Measurements from ENCODE around the gene DIS3L2.
A peak's percentile ranks its signal among the peaks of the same experiment; 100 is the strongest.
"Not testable (repeated sequence)": the region's sequence is repeated elsewhere in the genome, so short reads cannot be mapped to it uniquely, and the experiment has no call there.

Gene DIS3L2

DNA sequence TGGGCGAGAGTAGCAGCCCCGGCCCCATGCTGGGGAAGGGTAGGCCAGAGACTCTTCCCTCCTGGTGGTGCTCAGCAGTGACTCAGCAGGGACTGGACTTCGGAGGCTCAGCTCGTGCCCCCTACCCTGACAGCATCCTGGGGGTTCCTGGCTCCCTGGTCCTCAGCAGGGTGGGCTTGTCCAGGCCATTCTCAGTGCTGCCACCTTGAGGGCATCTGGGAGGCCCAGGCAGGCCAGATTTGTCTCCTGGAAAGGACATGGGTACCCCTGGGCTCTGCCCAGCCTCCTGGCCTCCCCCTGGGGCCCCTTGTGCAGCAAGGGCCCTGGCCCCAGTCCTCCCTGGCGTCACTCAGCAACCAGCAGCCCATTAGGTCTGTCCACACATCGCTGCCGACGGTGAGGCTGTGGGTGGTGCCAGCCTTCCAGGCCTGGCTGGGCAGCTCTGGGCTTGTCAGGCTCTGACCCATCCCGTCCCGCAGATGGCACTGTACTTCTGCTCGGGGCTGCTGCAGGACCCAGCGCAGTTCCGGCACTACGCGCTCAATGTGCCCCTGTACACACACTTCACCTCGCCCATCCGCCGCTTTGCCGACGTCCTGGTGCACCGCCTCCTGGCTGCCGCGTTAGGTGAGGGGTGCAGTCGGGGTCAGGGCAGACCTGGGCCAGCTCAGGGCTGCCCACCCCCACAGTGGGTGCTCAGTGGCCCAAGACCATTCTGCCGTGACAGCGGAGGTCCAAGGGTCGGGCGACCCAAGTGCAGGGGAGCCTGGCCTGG is 372.0 kb downstream of the DIS3L2 start:
- TF ChIP-seq, protein P1, sequence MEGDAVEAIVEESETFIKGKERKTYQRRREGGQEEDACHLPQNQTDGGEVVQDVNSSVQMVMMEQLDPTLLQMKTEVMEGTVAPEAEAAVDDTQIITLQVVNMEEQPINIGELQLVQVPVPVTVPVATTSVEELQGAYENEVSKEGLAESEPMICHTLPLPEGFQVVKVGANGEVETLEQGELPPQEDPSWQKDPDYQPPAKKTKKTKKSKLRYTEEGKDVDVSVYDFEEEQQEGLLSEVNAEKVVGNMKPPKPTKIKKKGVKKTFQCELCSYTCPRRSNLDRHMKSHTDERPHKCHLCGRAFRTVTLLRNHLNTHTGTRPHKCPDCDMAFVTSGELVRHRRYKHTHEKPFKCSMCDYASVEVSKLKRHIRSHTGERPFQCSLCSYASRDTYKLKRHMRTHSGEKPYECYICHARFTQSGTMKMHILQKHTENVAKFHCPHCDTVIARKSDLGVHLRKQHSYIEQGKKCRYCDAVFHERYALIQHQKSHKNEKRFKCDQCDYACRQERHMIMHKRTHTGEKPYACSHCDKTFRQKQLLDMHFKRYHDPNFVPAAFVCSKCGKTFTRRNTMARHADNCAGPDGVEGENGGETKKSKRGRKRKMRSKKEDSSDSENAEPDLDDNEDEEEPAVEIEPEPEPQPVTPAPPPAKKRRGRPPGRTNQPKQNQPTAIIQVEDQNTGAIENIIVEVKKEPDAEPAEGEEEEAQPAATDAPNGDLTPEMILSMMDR (IDR thresholded peaks at IDR 0.05; ENCODE audit: poor library complexity, severe bottlenecking): peak; percentile 61
- no peaks in the 10 kb centered on the region for H3K4me1 ChIP-seq (ENCODE audit: insufficient read depth, poor library complexity, severe bottlenecking)
- no peak overlapping the region for H3K27ac ChIP-seq (ENCODE audit: poor library complexity, severe bottlenecking)
- peak; percentile 81 for ATAC-seq (ENCODE audit: low read depth)
- peak; percentile 68 for DNase-seq (ENCODE audit: low spot score)
- H3K27me3 ChIP-seq (ENCODE audit: insufficient read depth, poor library complexity, severe bottlenecking): no peaks in the 10 kb centered on the region
- H3K36me3 ChIP-seq (ENCODE audit: low read depth): no peaks in the 10 kb centered on the region
- H3K4me3 ChIP-seq (ENCODE audit: severe bottlenecking): no peak overlapping the region
- H3K9me3 ChIP-seq (ENCODE audit: severe bottlenecking): no peaks in the 10 kb centered on the region

DNA sequence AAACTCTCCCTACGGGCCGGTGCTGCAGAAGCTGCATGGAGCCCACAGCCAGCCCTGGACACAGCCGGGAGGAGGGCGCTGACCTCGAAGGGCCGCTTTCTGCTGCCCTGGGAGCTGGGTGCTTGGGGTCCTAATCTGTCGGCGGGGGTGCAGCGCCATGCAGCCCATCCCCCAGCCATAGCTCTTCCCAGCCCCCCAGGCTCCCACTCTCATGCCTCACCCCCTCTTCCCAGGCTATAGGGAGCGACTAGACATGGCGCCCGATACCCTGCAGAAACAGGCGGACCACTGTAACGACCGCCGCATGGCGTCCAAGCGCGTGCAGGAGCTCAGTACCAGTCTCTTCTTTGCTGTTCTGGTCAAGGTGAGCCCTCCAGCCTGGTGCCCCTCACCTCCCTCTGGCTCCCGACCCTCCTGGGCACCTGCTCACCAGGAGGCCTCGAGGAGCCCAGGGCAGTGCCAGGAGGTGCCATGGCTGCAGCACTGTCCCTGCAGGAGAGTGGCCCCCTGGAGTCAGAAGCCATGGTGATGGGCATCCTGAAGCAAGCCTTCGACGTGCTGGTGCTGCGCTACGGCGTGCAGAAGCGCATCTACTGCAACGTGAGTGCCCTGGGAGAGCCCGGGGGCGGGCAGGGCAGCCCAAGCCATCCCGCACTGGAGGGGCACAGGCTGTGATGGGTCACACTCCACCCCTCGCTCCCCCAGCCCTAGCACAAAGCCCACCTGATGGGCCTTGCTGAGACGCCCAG is 372.8 kb downstream of the DIS3L2 start:
- H3K36me3 ChIP-seq (ENCODE audit: low read depth); H3K27me3 ChIP-seq (ENCODE audit: insufficient read depth, poor library complexity, severe bottlenecking); H3K27ac ChIP-seq (ENCODE audit: poor library complexity, severe bottlenecking); H3K9me3 ChIP-seq (ENCODE audit: severe bottlenecking); ATAC-seq (ENCODE audit: low read depth); H3K4me3 ChIP-seq (ENCODE audit: severe bottlenecking); H3K4me1 ChIP-seq (ENCODE audit: insufficient read depth, poor library complexity, severe bottlenecking): not testable (repeated sequence)
- peak; percentile 21 for DNase-seq (ENCODE audit: low spot score)

DNA sequence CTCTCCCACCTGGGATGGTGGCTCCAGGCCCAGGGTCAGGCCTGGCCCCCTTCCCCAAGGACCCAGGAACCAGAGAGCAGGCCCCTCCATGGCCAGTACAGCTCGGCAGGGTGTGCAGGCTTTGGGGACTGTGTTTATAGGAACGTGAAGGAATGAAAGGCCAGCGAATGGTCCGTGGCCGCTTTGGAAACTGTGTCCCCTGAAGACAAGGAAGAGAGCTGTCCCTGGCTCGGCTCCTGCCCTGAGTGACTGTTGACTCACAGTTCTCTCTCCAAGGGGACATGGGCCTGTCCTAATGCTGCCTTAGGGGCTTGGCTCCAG is 373.3 kb downstream of the DIS3L2 start:
- peak; percentile 4 for DNase-seq (ENCODE audit: low spot score)
- not testable (repeated sequence) for H3K36me3 ChIP-seq (ENCODE audit: low read depth); H3K9me3 ChIP-seq (ENCODE audit: severe bottlenecking); H3K4me1 ChIP-seq (ENCODE audit: insufficient read depth, poor library complexity, severe bottlenecking); H3K27me3 ChIP-seq (ENCODE audit: insufficient read depth, poor library complexity, severe bottlenecking); ATAC-seq (ENCODE audit: low read depth); H3K27ac ChIP-seq (ENCODE audit: poor library complexity, severe bottlenecking); H3K4me3 ChIP-seq (ENCODE audit: severe bottlenecking)

DNA sequence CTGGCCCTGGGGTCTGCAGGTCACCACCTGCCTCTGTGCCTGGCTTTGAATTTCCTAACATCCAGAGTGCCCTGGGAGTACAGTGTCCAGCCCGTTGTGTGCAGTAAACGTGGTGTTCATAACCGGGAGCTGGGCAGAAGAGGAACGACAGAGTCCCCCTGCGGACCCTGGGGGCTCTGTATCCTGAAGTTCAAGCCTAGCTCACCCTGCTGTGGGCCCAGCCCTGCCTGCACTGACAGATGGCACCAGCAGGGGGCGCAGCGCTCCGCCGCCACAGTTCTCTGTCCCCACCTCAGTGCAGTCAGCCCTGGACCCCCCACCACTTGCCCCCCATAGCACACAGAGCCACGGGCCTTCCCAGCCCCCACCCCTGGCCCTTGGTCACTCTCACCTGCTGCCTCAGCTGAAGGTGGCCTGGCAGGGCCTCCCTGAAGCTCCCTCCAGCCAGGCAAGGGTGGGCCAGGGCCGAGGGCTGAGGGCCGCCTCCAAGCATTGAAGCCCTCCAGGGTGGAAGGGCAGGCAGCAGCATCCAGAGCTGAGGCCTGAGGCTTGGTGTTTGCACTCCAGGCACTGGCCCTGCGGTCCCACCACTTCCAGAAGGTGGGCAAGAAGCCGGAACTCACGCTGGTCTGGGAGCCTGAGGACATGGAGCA is 373.8 kb downstream of the DIS3L2 start:
- not testable (repeated sequence) for H3K36me3 ChIP-seq (ENCODE audit: low read depth); ATAC-seq (ENCODE audit: low read depth); H3K27me3 ChIP-seq (ENCODE audit: insufficient read depth, poor library complexity, severe bottlenecking); H3K4me1 ChIP-seq (ENCODE audit: insufficient read depth, poor library complexity, severe bottlenecking); H3K27ac ChIP-seq (ENCODE audit: poor library complexity, severe bottlenecking); H3K4me3 ChIP-seq (ENCODE audit: severe bottlenecking); H3K9me3 ChIP-seq (ENCODE audit: severe bottlenecking)
- DNase-seq (ENCODE audit: low spot score): peak; percentile 49
- TF ChIP-seq, protein P1 (IDR thresholded peaks at IDR 0.05; ENCODE audit: poor library complexity, severe bottlenecking): peak; percentile 40

DNA sequence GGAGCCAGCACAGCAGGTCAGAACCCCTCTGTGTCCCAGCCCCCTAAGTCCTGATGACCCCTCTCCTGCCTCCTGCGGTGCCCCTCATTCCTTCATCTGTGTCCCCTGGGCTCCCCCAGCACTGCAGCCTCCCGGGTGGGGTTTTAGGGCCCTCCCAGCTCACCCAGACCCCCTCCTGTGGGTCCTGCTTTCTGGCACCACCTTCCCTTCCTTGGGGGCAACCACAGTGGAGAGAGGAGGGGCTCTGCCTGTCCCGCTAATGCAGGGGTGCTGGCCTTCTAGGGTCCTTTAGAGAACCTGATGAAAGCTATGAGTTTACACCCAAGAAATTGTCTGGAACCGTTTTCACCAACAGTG is 374.3 kb downstream of the DIS3L2 start:
- Histone ChIP-seq H3K27ac (ENCODE audit: poor library complexity, severe bottlenecking) (no peak overlapping the region), H3K36me3 (ENCODE audit: low read depth) (no peaks in the 10 kb centered on the region), H3K27me3 (ENCODE audit: insufficient read depth, poor library complexity, severe bottlenecking) (no peaks in the 10 kb centered on the region), H3K4me3 (ENCODE audit: severe bottlenecking) (no peak overlapping the region), H3K4me1 (ENCODE audit: insufficient read depth, poor library complexity, severe bottlenecking) (no peaks in the 10 kb centered on the region), H3K9me3 (ENCODE audit: severe bottlenecking) (no peaks in the 10 kb centered on the region)
- no peak for DNase-seq (ENCODE audit: low spot score)
- ATAC-seq (ENCODE audit: low read depth): no peak
- TF ChIP-seq, protein P1 (IDR thresholded peaks at IDR 0.05; ENCODE audit: poor library complexity, severe bottlenecking): no peak
